Stimulated activated CD4-positive, alpha-beta T cell treated with anti-CD3 and anti-CD28 coated beads, TNF-alpha, amount 100 ng/mL, for 48 hours (primary cell): Measurements from ENCODE around the gene GFI1B.
"Not testable (repeated sequence)": the region's sequence is repeated elsewhere in the genome, so short reads cannot be mapped to it uniquely, and the experiment has no call there.

Source experiments
- DNase-seq, 3 donors: peaks; one replicate each; pipeline ENCODE4 v3.0.0-alpha.2; 2020; ENCODE audit warnings: low read depth in 3 of 3

GFI1B gene

DNA sequence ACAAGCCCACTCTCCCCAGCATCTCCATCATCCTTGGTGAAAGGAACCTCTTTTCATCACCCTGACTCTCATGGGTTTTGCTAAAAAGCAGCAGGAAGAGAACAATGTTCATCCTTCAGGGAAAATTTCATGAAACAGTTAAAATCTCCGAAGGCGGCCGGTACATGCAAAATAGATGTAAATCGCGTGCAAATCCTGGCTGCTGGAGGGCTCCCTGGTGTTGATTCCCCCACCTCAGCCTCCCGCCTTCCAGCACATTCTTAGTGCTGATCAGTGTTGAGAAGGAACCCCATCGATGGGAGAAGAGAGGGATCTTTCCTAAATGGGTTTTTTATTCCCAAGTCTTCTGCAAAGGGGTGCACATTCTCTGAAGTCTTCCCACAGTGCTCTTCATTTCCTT lies 8.7 kb upstream of the GFI1B start:
- DNase-seq = no peak

DNA sequence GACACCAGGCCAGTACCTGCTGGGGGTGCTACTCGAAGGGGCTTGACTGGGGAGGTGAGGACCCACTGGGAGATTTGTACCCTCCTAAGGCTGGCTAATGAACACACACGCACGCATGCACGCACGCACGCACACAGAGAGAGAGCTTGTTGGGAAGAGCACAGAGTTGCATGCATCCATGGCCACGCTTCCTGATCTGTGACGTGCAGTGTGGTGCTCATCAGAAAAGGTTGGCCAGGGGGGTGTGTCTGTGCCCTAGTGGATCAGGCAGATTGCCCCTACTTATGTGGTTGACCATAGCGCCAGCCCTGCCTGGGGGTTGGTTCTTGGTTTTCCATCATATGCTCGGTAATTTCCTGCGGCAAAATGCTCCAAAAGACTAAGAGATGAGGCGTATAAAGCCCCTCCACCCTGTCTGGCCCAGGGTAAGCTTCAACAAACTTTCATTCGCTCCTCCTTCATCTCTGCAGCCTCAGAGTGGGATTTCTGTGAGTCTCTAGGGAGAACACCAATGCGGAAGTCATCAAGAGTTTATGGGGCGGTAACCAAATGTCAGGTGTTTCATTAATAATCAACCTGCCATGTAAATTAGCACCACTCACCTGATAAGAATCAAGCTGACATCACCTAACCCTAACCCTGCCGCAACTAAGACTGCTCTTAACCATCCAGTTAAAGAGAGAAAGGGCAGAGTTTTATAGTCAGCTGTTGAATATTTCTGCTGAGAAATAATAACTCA lies 8.0 kb upstream of the GFI1B start:
- DNase-seq = no peak

- no peak for DNase-seq
Measured at GRCh38 chr9:132973166-132973565, 5.3 kb upstream of the GFI1B start.

DNA sequence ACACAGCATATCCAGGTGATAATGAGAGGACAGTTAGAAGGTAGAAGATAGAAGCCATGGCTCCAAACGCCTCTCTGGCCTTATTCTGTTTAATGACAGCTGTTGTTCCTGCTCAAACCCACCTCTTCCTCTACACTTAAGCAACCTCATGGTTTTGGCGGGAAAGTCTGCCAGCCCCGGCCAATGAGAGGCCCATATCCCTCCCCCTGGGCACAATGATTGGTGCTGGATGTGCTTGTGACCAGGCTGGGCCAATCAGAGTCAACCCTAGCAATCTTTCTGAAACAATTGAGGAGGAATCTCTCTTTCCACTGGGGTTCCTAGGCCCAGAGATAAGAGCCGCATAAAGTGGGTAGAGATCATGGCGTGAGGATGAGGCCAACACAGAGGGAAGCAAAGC lies 4.8 kb upstream of the GFI1B start:
- no peak for DNase-seq

DNA sequence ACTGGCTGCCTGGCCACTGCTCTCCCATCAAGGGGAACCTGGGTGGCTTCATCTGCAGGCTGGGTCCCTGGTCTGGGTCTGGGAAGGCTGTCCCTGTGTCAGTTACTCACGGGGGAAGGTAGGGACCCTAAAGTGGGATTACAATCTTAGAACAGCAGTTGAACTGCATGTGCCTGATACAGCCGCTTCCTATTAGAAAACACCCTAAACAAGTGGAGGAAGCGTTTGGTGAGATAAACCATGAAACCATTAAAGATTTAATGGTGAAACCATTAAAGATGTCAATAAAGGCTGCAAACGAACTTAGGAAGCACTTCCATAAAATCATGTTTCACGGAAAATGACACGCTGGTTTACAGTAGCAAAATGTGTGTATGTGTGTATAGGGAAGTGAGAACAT lies 2.5 kb upstream of the GFI1B start:
- no peak for DNase-seq

- no peak for DNase-seq
Measured at GRCh38 chr9:132976571-132976970, 1.9 kb upstream of the GFI1B start.

- no peak for DNase-seq
Measured at GRCh38 chr9:132978112-132978450, 413 bp upstream of the GFI1B start.

DNA sequence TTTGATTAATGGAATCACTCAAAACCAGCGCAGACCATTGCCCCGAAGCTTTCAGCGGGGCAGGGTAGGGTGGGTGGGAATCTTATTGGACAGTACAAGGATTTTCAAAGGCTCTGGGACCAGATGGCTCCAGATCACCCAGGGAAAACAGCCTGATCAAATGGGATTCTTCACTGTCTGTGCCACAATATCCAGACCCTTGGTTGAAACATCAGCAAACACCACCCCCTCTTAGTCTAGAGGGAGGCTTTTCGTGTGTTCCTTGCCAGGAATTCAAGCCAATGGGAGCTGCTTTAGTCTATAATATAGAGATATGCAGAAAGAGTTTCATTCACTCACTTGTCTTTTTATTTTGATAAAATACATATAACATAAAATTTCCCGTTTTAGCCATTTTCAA lies 1.7 kb downstream of the GFI1B start:
- no peak for DNase-seq

DNA sequence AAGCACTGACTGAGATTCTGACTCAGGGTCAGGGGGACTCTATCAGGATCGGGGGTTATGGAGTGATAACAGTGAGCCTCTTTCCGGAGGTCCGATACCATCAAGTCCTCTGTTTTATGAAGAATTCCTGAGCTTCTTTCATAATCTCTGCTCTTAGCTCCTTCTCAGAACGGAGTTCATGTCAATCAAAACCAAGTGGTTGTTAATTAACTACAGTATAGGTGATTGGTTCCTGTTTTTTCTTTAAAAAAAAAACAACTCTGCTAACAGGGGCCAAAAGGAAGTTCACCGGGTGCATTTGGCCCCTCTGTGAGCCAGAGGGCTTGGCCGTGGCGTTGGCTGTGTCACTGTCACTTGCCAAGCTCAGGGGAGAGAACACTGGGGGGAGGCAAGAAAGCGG lies 4.0 kb downstream of the GFI1B start:
- DNase-seq = no peak

DNA sequence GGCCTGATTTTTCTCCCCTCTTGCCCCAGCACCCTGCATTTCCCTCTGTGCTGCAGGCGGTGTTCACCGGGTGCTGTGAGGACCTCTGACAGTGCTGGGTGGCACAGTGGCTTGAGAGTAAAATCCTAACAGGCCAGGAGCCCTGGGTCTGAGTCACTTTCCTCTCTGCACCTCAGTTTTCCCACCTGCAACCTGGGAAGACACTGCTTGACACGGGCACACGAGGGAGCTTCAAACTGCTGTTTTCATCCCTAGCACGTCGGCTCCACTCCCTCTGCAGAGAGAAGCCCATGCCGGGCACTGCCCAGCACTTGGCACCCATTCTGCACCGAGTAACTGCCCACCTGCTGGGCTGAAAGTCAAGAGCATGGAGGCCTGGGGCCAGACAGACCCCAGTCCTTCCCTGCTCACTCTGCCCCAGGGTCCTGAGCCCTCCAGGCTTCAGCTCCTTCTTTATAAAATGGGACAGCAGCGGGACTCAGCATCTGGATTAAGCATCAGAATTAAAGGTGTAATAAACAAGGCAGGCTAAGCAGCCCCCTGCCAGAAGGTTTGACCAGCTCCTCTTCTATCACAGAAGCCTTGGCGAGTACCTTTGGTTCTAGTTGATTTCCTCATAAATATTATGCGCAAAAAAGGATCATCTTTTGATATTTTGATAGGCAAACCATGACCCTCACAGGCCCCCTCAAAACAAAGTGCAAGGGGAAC lies 5.2 kb downstream of the GFI1B start:
- DNase-seq = no peak

GRCh38 chr9:132984202-132985070 lies 5.9 kb downstream of the GFI1B start:
- DNase-seq = no peak

DNA sequence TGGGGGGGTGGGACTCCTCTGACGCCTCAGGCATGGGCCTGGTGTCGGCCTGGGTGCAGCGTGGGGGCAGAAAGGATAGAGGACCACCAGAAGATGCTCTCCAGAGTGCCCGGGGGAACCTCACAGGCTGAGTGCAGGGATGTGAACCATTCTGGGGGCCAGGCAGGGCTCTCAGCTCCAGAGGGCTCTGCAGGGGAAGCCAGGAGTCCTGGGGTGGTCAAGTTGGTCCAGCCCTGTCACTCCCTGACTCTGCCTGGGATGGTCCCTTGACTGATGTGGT lies 6.5 kb downstream of the GFI1B start:
- DNase-seq = no peak

GRCh38 chr9:132985489-132985888 lies 7.0 kb downstream of the GFI1B start:
- no peak for DNase-seq

DNA sequence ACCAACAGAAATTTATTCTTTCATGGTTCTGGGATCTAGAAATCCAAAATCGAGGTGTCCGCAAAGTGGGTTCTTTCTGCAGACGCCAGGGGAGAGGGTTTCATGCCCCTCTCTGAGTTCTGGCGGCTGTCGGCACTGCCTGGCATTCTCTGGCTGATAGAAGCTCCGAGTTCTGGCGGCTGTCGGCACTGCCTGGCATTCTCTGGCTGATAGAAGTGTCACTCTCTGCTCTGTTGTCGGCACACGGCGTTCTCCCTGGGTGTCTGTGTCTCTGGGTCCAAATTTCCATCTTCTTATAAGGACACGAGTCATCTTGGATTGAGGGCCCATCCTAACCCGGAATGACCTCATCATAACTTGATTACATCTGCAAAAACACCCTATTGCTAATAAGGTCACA lies 7.6 kb downstream of the GFI1B start:
- DNase-seq = no peak

DNA sequence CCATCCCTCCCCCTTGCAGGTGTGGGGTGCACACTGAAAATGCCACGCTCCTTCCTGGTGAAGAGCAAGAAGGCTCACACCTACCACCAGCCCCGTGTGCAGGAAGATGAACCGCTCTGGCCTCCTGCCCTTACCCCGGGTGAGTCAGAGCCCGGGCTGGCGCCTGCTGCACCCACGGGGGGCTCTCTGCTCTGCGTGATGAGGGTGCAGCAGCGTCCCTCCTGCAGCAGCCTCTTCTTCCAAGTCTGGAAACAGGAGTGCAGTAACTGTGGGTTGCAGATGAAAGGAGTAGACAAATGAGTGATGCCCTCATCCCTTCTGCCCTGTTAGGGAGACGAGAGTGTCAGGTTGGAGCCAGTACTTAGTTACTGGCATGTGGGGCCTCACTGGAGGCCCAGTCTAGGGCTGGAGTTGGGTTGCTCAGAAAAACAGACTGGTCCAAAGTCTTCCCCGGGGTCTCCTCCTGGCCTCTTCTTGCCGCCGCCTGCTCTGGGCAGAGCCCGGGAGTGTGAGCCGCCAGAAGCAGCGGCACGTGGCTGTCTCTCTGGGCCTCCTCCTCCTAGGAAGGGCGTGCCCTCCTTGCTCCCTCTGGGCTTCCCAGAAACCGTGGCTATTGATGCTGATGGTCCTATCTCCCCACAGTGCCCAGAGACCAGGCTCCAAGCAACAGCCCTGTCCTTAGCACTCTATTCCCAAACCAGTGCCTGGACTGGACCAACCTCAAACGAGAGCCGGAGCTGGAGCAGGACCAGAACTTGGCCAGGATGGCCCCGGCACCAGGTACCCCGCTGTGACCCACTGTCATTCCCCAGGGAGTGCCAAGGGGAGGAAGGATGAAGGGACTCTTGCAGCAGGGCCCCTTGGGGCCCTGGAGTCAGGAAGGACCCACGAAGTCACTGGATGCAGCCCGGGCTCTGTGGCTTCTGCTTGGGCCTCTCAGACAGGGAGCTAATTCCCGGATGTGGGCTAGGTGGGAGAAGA lies 8.4 kb downstream of the GFI1B start:
- DNase-seq = no peak

- DNase-seq = no peak
Measured at GRCh38 chr9:132988244-132989013, 9.9 kb downstream of the GFI1B start.

DNA sequence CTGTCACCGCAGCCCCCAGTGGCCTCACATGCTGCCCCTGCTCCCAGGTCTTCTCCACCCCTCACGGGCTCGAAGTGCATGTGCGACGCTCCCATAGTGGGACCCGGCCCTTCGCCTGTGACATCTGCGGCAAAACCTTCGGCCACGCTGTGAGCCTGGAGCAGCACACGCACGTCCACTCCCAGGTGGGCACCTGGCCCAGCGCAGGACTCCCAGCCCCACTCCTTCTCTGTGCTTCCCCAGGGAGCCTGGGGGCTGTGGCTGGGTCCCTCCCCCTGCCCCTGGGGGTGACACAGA lies 10.5 kb downstream of the GFI1B start:
- no peak for DNase-seq

DNA sequence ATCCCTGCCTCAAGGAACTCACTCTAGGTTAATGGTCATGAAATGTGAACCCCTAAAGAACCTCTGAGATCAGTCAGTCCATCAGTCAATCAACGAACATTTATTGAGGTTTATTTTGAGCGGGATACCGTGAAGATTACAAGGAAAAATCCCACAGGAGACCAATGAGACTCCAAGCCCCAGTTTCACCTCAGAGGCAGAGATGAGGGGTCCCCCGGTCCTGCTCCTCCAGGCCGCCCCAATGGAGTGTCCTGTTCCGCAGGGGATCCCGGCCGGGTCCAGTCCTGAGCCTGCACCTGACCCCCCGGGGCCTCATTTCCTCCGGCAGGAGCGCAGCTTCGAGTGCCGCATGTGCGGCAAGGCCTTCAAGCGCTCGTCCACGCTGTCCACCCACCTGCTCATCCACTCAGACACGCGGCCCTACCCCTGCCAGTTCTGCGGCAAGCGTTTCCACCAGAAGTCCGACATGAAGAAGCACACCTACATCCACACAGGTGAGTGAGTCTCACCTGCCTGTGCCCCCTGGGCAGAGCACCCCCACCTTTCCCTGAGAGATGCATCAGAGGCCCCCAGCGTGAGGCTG lies 11.0 kb downstream of the GFI1B start:
- DNase-seq = no peak

DNA sequence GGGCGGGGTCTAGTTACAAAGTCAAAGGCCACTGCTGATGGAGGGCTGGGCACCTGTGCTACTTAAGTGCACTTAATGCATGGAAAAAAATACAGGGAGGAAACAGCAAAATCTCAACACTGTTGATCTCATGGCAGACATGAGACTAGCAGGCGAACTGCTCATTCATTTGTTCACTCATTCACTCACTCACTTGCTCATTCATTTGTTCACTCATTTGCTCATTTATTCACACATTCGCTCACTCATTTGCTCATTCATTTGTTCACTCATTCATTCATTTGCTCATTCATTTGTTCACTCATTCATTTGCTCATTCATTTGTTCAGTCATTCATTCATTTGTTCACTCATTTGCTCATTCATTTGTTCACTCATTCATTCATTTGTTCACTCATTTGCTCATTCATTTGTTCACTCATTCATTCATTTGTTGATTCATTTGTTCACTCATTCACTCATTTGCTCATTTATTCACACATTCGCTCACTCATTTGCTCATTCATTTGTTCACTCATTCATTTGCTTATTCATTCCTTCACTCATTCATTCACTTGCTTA lies 11.6 kb downstream of the GFI1B start:
- not testable (repeated sequence) for DNase-seq

DNA sequence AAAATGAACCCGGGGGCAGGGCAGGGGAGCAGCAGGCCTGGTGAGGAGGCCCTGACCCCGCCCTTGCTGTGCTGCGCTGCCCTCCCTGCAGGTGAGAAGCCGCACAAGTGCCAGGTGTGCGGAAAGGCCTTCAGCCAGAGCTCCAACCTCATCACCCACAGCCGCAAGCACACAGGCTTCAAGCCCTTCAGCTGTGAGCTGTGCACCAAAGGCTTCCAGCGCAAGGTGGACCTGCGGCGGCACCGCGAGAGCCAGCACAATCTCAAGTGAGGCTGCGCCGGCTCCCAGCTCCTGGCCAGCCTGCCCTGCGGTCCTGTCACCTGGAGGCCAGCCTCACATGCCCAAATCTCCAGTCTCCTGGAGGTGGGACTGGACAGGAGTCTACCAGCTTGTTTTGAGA lies 12.3 kb downstream of the GFI1B start:
- no peak for DNase-seq
